HG03135 (cell line): ENCODE measurements around the gene FAAP20.

Experiments used
- ATAC-seq: cut with Tn5 transposase; IDR thresholded peaks from one replicate; pipeline ENCODE4 v1.9.1; 2021; ENCODE audit warnings: mild to moderate bottlenecking, moderate library complexity; ENCODE audit not compliant: unreplicated experiment

Gene FAAP20

DNA sequence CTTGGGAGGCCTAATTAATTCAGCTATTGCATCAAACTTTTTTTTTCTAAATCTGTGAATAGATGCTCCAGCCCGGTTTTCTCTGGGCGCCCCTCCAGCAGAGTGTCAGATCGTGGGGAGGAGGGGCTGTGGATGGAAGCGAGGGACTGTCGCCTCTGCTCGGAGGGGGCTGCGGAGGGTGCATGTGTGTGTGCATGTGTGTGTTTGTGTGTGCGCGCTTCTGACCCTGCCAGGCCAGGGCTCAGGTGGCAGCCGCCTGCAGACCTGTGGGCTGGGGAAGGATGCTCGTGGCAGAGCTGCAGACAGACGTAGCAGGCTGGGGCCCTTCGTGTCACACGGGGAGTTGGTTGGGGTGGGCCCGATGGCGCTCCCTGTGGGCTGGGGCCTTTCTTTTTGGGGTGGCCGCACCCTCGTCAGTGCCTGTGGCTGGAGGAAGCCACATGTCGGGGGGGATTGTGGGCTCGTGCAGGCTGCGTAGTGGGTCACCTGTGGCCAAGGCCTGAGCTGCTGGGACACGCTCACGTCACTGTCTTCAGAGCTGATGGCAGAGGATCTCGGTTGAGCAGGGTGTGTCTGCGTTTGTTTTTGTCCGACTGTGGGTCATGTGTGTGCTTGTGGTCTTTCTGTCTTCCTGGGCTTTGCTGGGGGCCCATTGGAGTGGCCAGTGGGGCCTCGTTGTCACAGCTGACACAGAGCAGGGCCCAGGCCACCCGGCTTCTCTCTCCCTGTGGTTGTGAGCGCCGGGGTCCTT lies 36.4 kb upstream of the FAAP20 start:
- ATAC-seq, result no peak

DNA sequence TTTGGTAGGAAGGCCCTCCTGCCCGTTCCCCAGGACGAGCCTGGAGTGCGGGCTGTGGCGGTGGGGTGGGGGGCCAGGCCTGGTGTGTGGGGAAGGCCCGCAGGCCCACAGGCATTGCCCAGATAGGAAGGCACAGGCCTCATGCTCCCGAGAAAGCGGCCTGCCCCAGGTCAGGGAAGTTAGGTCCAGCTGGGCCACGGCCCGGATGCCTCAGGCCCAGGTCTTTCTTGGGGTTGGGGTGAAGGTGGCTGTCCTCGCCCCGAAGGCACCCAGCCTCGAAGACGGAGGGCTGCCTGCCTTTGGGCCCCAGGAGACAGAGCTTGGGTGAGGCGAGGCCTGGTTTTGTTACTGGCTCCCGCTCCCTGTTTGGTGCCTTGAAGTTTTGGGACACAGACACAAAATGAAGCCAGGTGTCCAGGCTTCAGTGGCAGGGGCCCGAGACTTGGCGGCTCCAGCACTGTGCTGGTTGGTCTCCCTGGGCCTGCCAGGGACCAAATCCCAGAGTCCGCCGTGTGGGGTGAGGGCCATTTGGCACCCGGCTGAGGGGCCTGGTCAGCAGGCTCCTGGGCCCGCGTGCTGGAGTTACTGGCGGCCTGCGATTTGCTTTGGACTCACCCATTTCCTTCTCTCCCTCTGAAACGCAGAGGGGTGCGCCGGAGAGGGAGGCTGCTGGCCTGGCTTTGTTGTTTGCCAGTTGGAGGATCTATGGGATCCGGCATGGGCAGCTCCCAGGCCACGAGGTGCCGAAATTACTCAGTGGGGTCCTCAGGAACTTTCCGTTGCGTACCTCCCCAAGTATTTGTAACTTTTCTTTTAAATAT lies 35.5 kb upstream of the FAAP20 start:
- ATAC-seq, result no peak

DNA sequence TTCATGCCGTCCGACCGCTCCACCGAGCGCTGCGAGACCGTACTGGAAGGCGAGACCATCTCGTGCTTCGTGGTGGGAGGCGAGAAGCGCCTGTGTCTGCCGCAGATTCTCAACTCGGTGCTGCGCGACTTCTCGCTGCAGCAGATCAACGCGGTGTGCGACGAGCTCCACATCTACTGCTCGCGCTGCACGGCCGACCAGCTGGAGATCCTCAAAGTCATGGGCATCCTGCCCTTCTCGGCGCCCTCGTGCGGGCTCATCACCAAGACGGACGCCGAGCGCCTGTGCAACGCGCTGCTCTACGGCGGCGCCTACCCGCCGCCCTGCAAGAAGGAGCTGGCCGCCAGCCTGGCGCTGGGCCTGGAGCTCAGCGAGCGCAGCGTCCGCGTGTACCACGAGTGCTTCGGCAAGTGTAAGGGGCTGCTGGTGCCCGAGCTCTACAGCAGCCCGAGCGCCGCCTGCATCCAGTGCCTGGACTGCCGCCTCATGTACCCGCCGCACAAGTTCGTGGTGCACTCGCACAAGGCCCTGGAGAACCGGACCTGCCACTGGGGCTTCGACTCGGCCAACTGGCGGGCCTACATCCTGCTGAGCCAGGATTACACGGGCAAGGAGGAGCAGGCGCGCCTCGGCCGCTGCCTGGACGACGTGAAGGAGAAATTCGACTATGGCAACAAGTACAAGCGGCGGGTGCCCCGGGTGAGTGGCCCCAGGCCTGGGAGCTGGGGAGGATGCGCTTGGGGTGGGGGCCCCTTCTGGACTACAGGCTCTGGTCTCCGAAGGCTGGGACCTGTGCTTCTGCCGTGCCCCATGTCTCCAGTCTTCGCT lies 34.7 kb upstream of the FAAP20 start:
- ATAC-seq, result no peak

DNA sequence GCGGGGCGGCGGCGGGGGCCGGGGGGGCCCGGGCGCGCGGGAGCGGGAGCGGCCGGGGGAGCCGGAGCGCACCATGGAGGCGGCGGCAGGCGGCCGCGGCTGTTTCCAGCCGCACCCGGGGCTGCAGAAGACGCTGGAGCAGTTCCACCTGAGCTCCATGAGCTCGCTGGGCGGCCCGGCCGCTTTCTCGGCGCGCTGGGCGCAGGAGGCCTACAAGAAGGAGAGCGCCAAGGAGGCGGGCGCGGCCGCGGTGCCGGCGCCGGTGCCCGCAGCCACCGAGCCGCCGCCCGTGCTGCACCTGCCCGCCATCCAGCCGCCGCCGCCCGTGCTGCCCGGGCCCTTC lies 34.1 kb upstream of the FAAP20 start:
- ATAC-seq, result no peak

DNA sequence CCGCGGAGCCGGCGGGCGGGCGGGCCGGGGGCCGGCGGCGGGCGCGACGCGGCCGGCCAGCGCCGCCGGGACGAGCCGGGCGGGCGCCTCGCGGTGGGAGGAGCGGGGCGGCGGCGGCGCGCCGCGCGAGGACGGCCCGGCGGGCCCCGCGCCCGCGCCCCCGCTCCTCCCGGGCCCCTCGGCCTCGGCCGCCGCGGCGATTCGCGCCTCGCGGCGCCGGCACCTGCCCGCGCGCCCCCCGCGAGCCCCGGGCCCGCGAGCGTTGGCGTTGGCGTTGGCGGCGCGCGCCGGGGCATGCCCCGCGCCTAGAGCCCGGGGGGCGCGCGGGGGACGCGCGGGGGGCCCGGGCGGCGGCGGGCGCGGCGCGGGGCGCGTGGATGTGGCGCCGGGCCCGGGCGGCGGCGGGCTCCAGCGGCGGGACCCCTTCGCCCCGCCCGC lies 33.6 kb upstream of the FAAP20 start, which contains the start of gene SKI:
SKI (plus strand) TSS at position 163 of the 438 bp plus-strand sequence. CDS start 448 bp downstream, outside the sequence.
- ATAC-seq, result no peak

DNA sequence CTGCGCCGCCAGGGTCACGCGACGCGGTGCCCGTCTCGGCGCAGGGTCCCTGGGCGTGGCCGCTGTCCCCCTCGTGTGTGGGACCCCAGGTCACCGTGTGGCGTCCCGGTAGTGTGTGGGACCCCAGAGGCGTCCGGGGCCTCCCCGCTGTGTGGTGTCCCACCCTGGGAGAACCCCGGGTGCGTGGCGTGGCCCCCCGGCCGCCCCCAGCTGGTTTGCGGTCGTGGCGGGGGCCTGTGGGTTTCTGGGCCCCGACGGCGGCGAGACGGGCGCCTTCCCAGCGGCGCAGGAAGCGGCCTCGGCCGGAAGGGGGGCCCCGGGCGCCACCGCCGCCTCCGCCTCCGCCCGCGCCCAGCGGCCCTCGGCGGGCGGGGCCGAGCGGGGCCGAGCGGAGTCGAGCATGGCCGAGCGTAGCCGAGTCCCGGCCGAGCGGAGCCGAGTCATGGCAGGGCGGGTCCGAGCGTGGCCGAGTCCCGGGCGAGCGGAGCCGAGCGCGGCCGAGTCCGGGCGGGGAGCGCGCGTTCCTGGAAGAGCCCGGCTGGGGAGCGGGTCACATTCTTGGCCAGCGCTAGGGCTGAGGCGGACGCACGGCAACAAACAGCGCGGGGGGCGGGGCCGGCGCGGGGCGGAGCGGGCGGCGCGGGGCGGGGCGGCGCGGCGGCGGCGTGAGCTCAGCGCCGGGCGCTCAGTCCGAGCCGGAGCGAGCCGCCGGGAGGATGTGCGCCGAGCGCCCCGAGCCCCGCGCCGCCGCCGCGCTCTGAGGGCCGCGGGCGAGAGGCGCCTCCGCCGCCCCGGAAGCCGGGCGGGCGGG lies 33.0 kb upstream of the FAAP20 start:
- peak; percentile 86 for ATAC-seq

DNA sequence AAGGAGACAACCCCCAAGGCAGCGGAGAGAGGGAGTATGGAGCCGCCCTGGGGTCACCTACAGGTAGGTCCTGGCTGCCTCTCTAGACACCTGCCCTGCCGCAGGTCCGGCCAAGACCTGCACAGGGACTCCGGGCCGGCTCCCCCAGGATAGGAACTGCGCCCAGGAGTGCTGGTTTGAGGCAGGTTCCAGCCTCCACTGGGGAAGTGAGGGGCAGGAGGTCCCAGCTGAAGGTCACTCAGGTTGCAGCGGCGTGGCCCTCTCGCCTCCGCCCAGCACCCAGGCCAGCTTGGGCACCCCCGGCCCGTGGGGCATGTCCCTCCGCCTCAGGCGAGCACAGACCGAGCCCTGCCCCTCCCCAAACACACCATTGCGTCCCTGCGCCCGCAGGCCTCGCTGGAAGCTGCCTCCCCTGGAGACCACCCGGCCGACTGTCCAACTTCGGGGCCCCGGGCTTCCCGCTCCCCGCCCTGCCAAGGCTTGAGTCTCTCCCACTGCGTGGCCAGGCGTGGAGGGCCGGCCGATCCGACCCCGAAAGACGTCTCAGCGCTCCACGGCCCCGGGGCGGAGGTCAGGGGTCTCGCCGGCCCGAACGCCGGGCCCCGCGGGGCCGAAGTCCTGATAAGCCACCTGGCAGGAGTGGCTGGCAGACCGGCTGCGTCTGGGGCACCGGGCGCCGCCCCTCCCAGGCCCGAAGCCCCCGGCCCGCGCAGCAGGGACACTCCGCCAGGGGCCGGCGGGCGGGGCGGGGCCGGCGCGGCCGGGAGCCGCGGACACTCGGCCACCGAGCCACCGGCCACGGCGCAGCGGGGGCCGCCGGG lies 32.2 kb upstream of the FAAP20 start:
- ATAC-seq, result peak; percentile 0

DNA sequence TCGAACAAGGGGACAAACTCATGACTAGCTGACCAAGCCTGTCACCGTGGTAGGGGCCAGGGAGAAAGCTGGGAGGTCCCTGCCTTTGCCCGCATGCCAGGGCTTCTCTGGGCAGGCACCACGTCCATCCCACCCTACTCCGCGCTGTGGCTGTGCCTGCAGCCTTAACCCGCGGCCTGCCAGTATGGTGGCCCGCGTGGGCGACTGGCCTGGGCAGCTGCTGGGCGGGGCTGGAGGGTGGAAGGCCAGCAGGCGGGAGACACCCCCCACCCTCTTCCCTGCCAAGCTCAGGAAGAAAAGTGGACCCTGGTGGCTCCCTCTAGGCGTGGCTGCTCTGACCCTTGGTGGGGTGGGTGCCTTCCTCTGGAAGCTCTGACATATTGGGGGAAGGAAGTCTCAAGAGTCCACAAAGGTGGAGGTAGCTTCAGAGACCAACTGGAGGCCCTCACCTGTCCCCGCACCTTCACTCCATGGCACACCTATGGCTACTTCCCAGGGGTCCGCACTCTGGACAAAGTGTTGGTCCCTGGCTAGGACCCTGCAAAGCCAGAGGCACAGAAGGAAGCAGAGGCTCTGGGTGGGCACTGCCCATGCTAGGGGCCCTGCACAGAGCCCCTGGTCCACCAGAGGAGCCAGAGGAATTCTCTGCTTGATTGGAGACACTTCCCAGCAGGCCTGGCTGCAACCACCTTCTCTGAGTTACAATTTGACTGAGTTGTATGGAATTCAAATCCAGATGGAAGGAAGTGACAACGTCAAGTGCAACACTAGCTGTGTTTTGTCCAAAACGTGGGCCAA lies 30.3 kb upstream of the FAAP20 start:
- ATAC-seq, result no peak

DNA sequence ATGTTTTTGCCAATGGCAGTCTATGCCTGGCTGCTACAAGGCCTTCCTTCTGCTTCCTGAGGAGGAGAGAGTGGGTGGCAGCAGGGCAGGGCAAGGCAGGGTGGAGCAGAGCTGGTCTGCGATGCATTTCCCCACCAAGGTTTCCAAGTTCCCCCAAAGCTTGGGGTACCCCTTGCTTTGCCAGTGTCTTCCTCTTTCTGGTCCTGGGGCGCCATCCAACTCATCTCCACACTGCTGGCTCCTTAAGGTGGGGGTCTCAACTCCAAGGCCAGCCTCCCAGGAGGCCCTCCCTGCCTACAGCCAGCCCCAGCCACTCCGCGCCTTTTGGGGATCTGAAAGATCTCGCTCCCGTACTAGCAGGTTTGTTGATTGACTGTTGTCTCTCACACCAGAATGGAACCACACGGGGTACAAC lies 29.6 kb upstream of the FAAP20 start:
- ATAC-seq, result no peak

DNA sequence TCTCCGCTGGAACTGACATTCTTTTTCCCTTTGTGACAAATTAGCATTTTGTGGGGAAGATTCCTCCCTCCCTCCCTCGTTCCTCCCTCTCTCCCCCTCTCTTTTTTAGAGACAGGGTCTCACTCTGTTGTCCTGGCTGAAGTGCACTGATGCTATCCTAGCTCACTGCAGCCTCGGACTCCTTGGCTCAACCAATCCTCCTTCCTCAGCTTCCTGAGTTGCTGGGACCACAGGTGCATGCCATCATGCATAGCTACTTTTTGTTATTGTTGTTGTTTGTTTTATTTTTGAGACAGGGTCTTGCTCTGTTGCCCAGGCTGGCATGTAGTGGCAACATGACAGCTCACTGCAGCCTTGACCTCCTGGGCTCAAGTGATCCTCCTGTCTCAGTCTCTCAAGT lies 26.7 kb upstream of the FAAP20 start:
- ATAC-seq, result no peak

DNA sequence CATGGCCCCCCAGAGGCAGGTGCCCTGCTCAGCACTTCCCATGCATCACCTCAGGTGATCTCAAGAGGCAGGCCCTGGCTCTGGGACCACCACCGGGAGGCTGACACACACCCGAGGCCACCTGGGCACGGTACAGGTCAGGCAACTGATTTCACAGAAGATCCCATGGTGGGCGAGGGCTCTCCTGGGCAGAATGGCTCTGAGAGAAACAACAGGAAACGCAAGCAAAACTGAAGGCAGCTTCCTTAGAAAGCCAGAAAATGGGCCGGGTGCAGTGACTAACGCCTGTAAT lies 22.1 kb upstream of the FAAP20 start:
- ATAC-seq, result no peak

DNA sequence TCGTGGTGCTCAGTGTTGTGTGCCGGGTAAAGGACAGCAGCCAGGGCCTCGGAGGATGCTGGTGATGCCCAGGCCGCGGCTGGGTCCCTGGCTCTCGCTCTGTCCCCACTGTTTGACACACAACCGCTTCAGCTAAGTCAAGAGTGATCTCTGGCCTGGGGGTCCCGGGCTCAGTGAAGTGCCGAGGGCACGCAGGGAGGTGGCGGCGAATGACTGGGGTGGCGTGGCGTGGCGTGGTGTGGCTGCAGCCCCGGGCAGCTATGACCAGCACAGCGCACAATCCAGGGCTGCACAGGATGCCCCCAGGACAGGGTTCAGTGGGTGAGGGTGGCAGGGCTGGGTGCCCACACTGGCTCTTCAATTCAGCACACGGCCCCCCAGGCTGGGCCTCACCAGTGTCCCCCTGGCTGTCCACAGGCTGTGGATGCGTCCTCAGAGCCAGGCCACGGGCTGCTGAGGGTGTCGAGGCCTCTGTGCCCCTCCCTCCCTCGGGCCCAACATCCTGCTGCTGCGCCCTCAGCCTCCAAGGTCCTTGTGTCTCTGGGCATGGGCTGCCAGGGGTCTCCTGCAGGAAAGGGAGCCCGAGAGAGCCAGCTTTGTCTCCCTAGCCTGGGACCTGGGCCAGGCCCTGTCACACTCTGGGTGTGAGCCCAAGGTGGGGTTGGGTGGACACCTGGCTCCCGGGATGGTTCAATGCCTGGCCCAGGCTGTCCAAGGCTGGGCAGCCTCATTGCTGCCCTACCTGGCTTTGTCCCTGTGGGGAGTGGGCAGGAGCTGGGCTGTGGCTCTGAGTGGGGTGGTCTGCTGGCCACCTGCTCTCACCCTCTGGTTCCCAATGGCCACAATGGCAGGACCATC lies 21.6 kb upstream of the FAAP20 start:
- no peak for ATAC-seq

DNA sequence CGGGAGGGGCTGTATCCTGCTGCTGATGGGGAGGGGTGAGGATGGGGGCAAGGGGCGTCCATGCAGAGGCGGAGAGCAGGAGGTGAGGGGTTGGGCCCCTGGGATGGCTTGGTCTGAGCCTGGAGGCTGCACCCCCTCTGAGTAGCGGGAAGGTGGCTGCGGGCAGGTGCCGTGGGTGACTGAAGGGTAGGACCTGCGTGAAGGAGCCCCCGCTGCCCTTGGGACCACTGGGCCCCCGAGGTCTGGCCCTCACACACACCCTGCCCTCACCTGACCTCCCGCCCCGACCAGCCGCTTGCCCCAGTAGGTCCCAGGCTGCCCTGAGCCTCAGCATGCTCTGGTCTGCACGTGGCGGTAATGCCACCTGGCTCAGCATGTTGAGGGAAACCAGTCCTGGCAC lies 20.8 kb upstream of the FAAP20 start:
- ATAC-seq, result no peak

DNA sequence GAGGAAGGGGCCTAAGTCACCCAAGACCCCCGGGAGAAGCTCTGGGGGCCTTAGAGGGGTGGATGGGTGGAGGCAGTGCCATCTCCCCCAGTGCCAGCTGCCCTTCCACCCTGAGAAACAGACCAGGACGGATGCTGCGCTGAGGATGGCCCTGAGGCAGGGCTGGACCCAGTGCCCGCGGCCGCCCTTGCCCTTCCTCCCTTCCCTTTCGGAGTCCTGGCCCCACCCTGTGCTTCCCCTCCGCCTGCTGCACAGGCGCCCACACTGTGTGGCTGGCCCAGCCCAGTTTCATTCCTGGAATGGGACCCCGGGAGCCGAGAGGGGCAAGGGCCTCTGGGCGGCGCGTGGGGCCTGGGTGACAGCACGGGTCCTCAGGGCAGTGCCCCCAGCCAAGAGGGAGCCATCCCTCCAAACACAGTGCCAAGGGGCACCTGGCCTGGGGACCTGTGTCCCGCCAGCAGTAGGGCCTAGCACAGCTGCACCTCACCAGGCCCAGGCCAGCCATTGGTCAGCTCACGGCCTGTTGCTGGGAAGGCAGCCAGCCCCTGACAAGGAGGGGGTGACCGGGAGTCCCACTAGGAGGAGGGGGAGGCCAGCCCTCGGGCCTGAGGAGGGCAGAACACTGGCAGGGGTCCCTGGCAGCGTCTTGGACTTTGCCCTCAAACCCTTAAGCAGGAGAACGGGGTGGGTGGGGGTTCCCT lies 20.1 kb upstream of the FAAP20 start:
- no peak for ATAC-seq

DNA sequence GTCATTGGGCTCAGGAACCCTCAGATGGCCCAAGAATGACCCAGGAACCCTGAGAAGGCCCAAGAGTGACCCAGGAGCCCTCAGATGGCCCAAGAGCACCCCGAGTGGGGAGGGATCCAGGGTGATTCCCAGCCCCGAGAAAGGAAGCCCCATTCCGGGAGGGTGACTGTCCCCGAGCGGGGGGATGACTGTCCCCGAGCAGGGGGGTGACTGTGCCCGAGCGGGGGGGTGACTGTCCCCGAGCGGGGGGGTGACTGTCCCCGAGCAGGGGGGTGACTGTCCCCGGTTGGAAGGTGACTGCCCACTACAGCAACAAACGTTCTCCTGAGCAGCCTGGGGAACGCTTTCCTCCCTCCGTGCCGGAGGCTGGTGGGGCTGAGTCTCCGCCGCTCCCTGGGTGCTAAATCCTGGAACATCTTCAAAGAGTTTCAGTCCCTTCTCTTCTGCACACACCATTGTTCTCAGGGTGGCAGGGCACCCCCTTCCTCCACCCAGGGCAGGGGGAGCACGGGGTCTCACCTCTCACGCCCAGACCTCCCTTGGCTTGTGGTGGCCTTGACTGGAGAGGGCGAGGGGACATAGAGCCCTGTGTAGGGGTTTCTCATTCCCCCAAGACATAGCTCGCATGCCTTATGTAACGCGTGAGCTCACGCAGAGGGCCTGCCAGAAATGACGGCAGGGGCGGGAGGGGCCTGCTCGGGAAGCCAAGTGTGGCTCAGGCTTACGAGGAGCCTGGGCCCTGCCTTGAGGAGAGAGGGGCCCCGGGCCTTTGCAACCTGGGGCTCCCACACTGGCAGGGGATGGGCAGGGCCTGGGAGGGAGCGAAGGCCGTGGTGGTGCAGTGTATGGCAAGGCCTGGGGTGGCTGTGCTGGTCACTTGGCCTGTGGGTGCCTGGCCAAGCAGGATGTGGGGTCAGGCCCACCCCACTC lies 19.3 kb upstream of the FAAP20 start:
- ATAC-seq, result no peak
